CMK (cell line): ENCODE results near the gene CERKL.
"Not testable (repeated sequence)": the region's sequence is repeated elsewhere in the genome, so short reads cannot be mapped to it uniquely, and the experiment has no call there.

Experiments
- DNase-seq: peaks from one replicate; pipeline ENCODE4 v3.0.0-alpha.2; 2010; ENCODE audit warnings: low read depth

Gene CERKL

GRCh38 chr2:181656450-181657291 is at the start of gene CERKL:
Gene CERKL (minus strand): TSS chr2:181657105. CDS start chr2:181657006, 99 bp downstream.
- DNase-seq, result no peak

- DNase-seq, result not testable (repeated sequence)
Measured at GRCh38 chr2:181702519-181702918, 45.6 kb upstream of the CERKL start.

GRCh38 chr2:181698223-181698622 is 41.3 kb upstream of the CERKL start:
- no peak for DNase-seq

GRCh38 chr2:181697571-181697970 is 40.7 kb upstream of the CERKL start:
- no peak for DNase-seq

GRCh38 chr2:181697126-181697525 is 40.2 kb upstream of the CERKL start:
- DNase-seq, result no peak

GRCh38 chr2:181694271-181694670 is 37.4 kb upstream of the CERKL start:
- no peak for DNase-seq

GRCh38 chr2:181690860-181691259 is 34.0 kb upstream of the CERKL start:
- DNase-seq, result no peak

GRCh38 chr2:181686576-181687185 is 29.8 kb upstream of the CERKL start:
- DNase-seq, result no peak

- DNase-seq, result no peak
Measured at GRCh38 chr2:181685150-181685688, 28.3 kb upstream of the CERKL start.

- DNase-seq, result no peak
Measured at GRCh38 chr2:181684454-181685149, 27.7 kb upstream of the CERKL start.

- DNase-seq, result no peak
Measured at GRCh38 chr2:181683518-181684453, 26.9 kb upstream of the CERKL start.

GRCh38 chr2:181682795-181683517 is 26.1 kb upstream of the CERKL start:
- DNase-seq, result no peak

- DNase-seq, result no peak
Measured at GRCh38 chr2:181682026-181682789, 25.3 kb upstream of the CERKL start.

GRCh38 chr2:181680937-181681811 is 24.3 kb upstream of the CERKL start:
- DNase-seq, result no peak

GRCh38 chr2:181680055-181680936 is 23.4 kb upstream of the CERKL start, which contains the start of gene NEUROD1:
Gene NEUROD1 (minus strand): TSS chr2:181680517. CDS start chr2:181678860, 1,657 bp downstream.
- DNase-seq, result no peak

- no peak for DNase-seq
Measured at GRCh38 chr2:181679544-181679979, 22.7 kb upstream of the CERKL start.

- DNase-seq, result no peak
Measured at GRCh38 chr2:181678861-181679543, 22.1 kb upstream of the CERKL start.
